Stimulated activated naive CD8-positive, alpha-beta T cell treated with anti-CD3 and anti-CD28 coated beads, Interleukin-15, Interleukin-2, amounts not matched to agents 100 ng/mL and 50 ng/mL, for 24 hours (primary cell): ENCODE measurements around the gene PCDHGA4.
A peak's percentile ranks its signal among the peaks of the same experiment; 100 is the strongest.
"Not testable (repeated sequence)": the region's sequence is repeated elsewhere in the genome, so short reads cannot be mapped to it uniquely, and the experiment has no call there.

Experiments used
- H3K27ac Mint-ChIP-seq: one replicate; pipeline ENCODE4 v1.8.0; 2021; ENCODE audit warnings: mild to moderate bottlenecking, mixed read lengths
- H3K27me3 Mint-ChIP-seq: one replicate; pipeline ENCODE4 v1.8.0; 2021; ENCODE audit warnings: mixed read lengths
- H3K36me3 Mint-ChIP-seq: one replicate; pipeline ENCODE4 v1.8.0; 2021; ENCODE audit warnings: low read depth, mixed read lengths
- H3K4me1 Mint-ChIP-seq: one replicate; pipeline ENCODE4 v1.8.0; 2021; ENCODE audit warnings: low read depth, mixed read lengths
- H3K4me3 Mint-ChIP-seq: one replicate; pipeline ENCODE4 v1.8.0; 2021; ENCODE audit warnings: mild to moderate bottlenecking, mixed read lengths
- H3K9me3 Mint-ChIP-seq: one replicate; pipeline ENCODE4 v1.8.0; 2021; ENCODE audit warnings: mixed read lengths

The PCDHGA4 gene

GRCh38 chr5:141354900-141355469, at the start of gene PCDHGA4:
TSS of gene PCDHGA4 (plus strand) at chr5:141355021. CDS start at chr5:141355108, 87 bp downstream.
- Mint-ChIP-seq H3K9me3 (peaks cover 26% of the 10 kb centered on the region), H3K36me3 (peaks cover 25% of the 10 kb centered on the region), H3K4me3 (no peak within 1 kb of the TSS), H3K27ac (no peak within 1 kb of the TSS), H3K4me1 (no peaks in the 10 kb centered on the region), H3K27me3 (peaks cover 77% of the 10 kb centered on the region)

DNA sequence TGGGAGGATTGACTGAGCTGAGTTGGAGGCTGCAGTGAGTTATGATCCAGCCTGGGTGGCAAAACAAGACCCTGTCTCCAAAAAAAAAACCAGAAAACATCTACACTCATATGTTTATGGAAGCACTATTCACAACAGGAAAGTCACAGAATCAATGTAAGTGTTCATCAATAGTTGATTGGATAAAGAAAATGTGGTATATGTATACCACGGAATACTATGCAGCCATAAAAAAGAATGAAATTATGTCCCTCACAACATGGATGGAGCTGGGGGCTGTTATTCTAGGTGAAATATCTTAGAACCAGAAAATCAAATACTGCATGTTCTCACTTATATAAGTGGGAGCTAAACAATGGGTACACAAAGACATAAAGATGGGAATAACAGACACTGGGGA, 48.2 kb upstream of the PCDHGA4 start:
- H3K4me1 Mint-ChIP-seq, result no peaks in the 10 kb centered on the region
- peaks cover 43% of the 10 kb centered on the region for H3K9me3 Mint-ChIP-seq
- no peak overlapping the region for H3K27ac Mint-ChIP-seq
- no peaks in the 10 kb centered on the region for H3K27me3 Mint-ChIP-seq
- H3K4me3 Mint-ChIP-seq, result no peak overlapping the region
- peaks cover 45% of the 10 kb centered on the region for H3K36me3 Mint-ChIP-seq

GRCh38 chr5:141313711-141314110, 41.1 kb upstream of the PCDHGA4 start:
- H3K4me3 Mint-ChIP-seq, result no peak overlapping the region
- no peak overlapping the region for H3K27ac Mint-ChIP-seq
- H3K27me3 Mint-ChIP-seq, result no peaks in the 10 kb centered on the region
- peaks cover 7% of the 10 kb centered on the region for H3K4me1 Mint-ChIP-seq
- peaks cover 56% of the 10 kb centered on the region for H3K9me3 Mint-ChIP-seq
- H3K36me3 Mint-ChIP-seq, result peaks cover 83% of the 10 kb centered on the region

- not testable (repeated sequence) for H3K4me3 Mint-ChIP-seq, H3K27me3 Mint-ChIP-seq, H3K27ac Mint-ChIP-seq
- Mint-ChIP-seq H3K4me1 (peaks cover 34% of the 10 kb centered on the region), H3K9me3 (peaks cover 54% of the 10 kb centered on the region), H3K36me3 (peaks cover 90% of the 10 kb centered on the region)
Measured at GRCh38 chr5:141316963-141317362, 37.9 kb upstream of the PCDHGA4 start.

- peaks cover 75% of the 10 kb centered on the region for H3K36me3 Mint-ChIP-seq
- H3K4me3 Mint-ChIP-seq, result peak overlapping the region; percentile 98
- H3K27me3 Mint-ChIP-seq, result no peaks in the 10 kb centered on the region
- H3K4me1 Mint-ChIP-seq, result peaks cover 38% of the 10 kb centered on the region
- H3K27ac Mint-ChIP-seq, result no peak overlapping the region
- H3K9me3 Mint-ChIP-seq, result peaks cover 42% of the 10 kb centered on the region
Measured at GRCh38 chr5:141319202-141319601, 35.6 kb upstream of the PCDHGA4 start.

DNA sequence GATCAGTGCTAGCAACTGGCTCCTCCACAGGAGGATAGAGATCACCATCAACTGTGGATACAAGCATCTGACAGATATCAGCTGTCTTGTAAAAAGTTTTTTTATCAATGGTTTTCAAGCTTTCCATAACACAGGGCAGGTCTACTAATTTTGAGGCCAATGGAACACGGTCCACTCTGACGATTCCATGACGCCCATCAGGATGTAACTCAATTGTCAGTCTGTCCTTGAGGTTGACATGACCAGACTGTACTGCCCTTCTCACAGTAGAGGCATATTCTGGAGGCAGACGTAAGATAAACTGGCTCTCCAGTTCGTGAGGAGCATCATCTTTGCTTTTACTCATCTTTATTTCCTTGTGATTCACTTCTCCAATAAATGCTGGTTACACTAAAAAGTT, 35.1 kb upstream of the PCDHGA4 start:
- Mint-ChIP-seq H3K27me3 (no peaks in the 10 kb centered on the region), H3K9me3 (peaks cover 42% of the 10 kb centered on the region), H3K4me3 (peak overlapping the region; percentile 98)

DNA sequence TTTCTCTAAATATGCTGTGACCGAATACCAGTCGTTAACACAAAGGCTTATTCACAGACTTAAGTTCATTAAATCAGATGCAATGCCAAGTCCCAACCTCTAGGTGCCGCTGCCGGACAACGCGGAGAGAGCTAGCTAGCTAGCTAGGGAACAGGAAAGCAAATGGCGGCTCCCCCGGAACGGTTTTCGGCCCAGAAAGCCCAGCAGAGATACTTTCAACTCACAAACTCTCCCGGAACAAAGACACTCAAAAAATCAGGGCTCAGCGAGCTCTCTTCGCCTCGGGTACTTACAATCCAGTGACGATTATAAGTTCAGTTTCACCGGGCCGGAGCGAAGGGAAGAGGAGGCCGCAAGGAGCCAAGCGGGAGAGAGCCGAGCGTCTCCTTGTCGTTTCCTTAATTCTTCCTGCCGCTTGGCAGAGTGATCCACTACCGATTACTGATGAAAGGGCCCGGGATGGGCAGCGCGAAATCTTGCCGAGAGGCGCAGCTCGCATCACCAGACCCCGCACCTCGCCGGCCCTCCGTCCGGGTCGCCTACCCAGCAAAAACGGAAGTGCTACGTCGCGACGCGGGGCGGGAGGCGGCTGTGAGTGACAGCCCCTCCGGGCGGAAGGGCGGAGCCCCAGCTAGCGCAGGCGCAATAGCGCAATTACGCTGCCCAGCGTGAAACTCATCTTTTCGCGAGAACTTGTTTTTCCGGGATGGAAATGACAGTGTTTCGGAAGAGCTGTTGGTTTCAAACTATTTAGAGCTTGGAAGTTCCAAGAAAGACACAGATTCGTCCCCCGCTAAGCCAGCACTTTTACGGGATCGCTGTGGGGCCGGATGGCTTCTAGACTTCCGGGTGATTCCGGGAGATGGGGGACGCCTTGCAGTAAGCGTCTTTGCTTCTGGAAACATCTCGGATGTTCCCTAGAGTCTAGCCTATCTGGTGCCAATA, 34.3 kb upstream of the PCDHGA4 start, which contains the start of gene TAF7:
Gene TAF7 (minus strand): TSS at position 560 of the 945 bp plus-strand sequence. CDS start 740 bp downstream, outside the sequence.
- peaks cover 38% of the 10 kb centered on the region for H3K4me1 Mint-ChIP-seq
- peak within 1 kb of the TSS; percentile 99 for H3K27ac Mint-ChIP-seq
- H3K9me3 Mint-ChIP-seq, result peaks cover 35% of the 10 kb centered on the region
- peaks cover 71% of the 10 kb centered on the region for H3K36me3 Mint-ChIP-seq
- H3K27me3 Mint-ChIP-seq, result no peaks in the 10 kb centered on the region
- H3K4me3 Mint-ChIP-seq, result peak within 1 kb of the TSS; percentile 98

More for the DNA sequence above, 35.1 kb upstream of the PCDHGA4 start:
- no peak overlapping the region for H3K27ac Mint-ChIP-seq
- peaks cover 38% of the 10 kb centered on the region for H3K4me1 Mint-ChIP-seq
- peaks cover 75% of the 10 kb centered on the region for H3K36me3 Mint-ChIP-seq

DNA sequence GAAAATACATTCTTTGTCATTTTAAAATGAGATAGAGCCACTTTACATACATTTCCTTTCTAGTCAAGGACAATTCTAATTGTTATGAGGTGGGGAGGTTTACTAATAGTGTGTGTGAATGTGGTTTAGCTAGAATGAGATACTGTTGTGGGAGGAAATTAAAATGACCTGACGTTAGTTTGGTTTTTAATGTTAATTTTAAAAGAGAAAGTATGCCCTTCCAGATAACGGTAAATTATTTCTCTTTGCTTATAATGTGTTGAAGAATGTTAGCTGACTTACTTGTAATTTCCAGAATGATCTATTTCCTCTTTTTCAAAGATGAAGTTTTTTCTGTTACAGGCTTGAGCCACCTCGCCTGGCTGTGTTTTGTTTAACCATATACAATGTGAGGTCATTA, 32.6 kb upstream of the PCDHGA4 start:
- Mint-ChIP-seq H3K9me3 (peaks cover 36% of the 10 kb centered on the region), H3K4me3 (no peak overlapping the region), H3K27me3 (peaks cover 10% of the 10 kb centered on the region), H3K36me3 (peaks cover 65% of the 10 kb centered on the region), H3K27ac (no peak overlapping the region), H3K4me1 (peaks cover 44% of the 10 kb centered on the region)

DNA sequence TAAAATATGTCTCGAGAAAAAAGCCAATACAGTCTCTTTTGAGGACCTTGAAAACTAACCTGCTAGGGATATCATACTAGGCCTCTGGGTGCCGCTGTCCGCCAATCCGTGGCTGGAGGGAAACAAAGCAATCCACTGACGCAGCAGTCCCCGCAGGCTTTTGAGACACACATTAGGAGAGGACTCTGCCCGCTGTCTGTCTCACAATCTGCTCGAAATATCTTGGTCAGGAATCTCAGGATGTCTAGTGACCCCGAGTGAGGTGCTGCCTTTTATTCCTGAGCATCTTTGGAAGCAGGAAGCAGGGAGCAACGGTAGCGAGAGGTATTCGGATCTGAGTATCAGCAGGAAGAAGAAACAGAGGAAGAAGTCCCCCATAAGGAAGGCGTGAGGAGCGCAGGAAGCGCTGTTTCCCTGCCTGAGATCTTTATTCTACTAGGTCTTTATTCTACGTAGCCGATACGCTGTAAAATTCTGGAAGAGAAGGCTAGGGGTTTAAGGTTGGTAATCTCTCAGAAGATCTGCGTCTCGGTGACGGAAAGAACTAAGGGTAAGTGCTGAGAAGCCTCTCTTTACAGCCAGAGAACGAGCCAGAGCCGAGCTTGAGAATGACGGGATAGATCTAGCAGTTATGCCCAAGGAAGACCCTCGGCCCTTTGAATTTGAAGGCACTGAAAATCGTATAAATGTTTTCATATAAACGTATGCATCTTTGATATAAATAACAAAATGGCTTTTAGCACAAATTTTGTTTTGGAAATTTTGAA, 28.6 kb upstream of the PCDHGA4 start:
- H3K27ac Mint-ChIP-seq, result peak overlapping the region; percentile 80
- peaks cover 43% of the 10 kb centered on the region for H3K27me3 Mint-ChIP-seq
- peak overlapping the region; percentile 87 for H3K4me3 Mint-ChIP-seq
- peaks cover 15% of the 10 kb centered on the region for H3K4me1 Mint-ChIP-seq
- peaks cover 35% of the 10 kb centered on the region for H3K36me3 Mint-ChIP-seq
- H3K9me3 Mint-ChIP-seq, result peaks cover 23% of the 10 kb centered on the region

DNA sequence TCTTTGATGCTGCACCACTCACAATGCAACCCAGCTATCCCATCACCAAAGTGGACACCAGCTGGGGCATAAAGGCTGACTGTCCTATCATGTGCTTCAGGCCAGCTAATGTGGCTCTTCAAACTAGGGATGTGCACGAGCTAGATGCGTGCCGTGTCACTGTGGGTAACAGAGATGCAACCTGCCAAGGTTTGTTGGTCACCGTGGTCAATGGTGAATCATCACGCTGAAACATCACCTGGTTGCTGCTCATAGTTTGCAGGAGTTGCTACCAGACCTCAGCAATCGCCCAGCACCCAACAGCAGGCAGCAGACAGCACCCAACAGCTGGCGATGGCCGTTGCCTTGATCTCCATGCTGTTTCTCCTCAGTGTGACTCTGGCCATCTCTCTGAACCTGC, 26.6 kb upstream of the PCDHGA4 start:
- Mint-ChIP-seq H3K4me1 (peaks cover 6% of the 10 kb centered on the region), H3K36me3 (peaks cover 32% of the 10 kb centered on the region), H3K27ac (no peak overlapping the region), H3K4me3 (no peak overlapping the region), H3K27me3 (peaks cover 59% of the 10 kb centered on the region), H3K9me3 (peaks cover 23% of the 10 kb centered on the region)

DNA sequence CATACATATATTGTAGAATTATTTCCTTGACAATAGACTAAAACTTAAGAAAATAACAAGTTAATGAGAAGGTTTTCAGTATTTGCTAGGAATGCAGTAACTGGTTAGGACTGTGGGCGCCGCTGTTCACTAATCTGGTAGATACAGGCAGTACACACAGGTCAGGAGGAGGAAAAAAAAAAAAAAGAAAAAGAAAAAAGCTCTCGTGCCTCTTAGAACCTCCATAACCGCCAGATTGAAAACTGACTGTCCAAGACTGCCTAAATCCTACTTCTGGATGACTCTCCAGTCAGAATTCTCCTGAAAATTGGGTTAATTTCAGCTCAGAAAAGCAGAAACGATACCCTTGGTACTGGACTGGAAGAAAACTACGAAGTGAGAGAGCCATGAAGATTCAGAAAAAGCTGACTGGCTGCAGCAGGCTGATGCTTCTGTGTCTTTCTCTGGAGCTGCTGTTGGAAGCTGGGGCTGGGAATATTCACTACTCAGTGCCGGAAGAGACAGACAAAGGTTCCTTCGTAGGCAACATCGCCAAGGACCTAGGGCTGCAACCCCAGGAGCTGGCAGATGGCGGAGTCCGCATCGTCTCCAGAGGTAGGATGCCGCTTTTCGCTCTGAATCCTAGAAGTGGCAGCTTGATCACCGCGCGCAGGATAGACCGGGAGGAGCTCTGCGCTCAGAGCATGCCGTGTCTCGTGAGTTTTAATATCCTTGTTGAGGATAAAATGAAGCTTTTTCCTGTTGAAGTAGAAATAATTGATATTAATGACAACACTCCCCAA, 24.3 kb upstream of the PCDHGA4 start, which contains the start of gene PCDHGA1:
Gene PCDHGA1 (plus strand): TSS at position 216 of the 782 bp plus-strand sequence.
- peaks cover 81% of the 10 kb centered on the region for H3K27me3 Mint-ChIP-seq
- H3K4me3 Mint-ChIP-seq, result no peak within 1 kb of the TSS
- no peak within 1 kb of the TSS for H3K27ac Mint-ChIP-seq
- peaks cover 34% of the 10 kb centered on the region for H3K9me3 Mint-ChIP-seq
- peaks cover 36% of the 10 kb centered on the region for H3K36me3 Mint-ChIP-seq
- peaks cover 6% of the 10 kb centered on the region for H3K4me1 Mint-ChIP-seq

DNA sequence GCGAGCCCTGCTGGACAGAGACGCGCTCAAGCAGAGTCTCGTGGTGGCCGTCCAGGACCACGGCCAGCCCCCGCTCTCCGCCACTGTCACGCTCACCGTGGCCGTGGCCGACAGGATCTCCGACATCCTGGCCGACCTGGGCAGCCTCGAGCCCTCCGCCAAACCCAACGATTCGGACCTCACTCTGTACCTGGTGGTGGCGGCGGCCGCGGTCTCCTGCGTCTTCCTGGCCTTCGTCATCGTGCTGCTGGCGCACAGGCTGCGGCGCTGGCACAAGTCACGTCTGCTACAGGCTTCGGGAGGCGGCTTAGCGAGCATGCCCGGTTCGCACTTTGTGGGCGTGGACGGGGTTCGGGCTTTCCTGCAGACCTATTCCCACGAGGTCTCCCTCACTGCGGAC, 22.2 kb upstream of the PCDHGA4 start:
- H3K9me3 Mint-ChIP-seq, result peaks cover 33% of the 10 kb centered on the region
- H3K27ac Mint-ChIP-seq, H3K4me1 Mint-ChIP-seq, H3K4me3 Mint-ChIP-seq: not testable (repeated sequence)
- H3K36me3 Mint-ChIP-seq, result peaks cover 27% of the 10 kb centered on the region
- peaks cover 89% of the 10 kb centered on the region for H3K27me3 Mint-ChIP-seq

- Mint-ChIP-seq H3K27me3 (peaks cover 94% of the 10 kb centered on the region), H3K27ac (no peak within 1 kb of the TSS), H3K36me3 (peaks cover 28% of the 10 kb centered on the region), H3K9me3 (peaks cover 42% of the 10 kb centered on the region), H3K4me3 (no peak within 1 kb of the TSS), H3K4me1 (no peaks in the 10 kb centered on the region)
Measured at GRCh38 chr5:141338538-141339306, 16.1 kb upstream of the PCDHGA4 start, which contains the start of gene PCDHGA2. TSS of gene PCDHGA2 (plus strand) at chr5:141338760.
